Measurements from ENCODE around the gene DLX5. TPM values are rescaled to one million over a fixed set of nuclear protein-coding genes. Genes with fewer than 3 reads are reported as not detected.

DLX5 gene
- total and polyA plus RNA-seq, 9 of the 15 experiments (the other 6 are each of a cell fraction or from before 2014, with no cell fraction given) = not detected

- TF ChIP-seq ZNF318 (IDR thresholded peaks at IDR 0.05; ENCODE audit: borderline replicate concordance in 1 of 2, low read depth in 1 of 2) (no peak), ZNF77 (CRISPR knock-in tag; IDR thresholded peaks at IDR 0.05) (no peak)
Measured at GRCh38 chr7:96977445-96977844, 47.2 kb downstream of the DLX5 start (continued).

GRCh38 chr7:96976106-96976505, 48.5 kb downstream of the DLX5 start:
- CTCF ChIA-PET (ENCODE audit: low intra/inter-chr PET ratio) = no interaction called here
- no peak overlapping the region for H3K27ac ChIP-seq (ENCODE audit: extremely low read depth, low read depth, low read length)
- no peaks in the 10 kb centered on the region; a peak in 1 of 5 replicates for H3K27me3 ChIP-seq (ENCODE audit: control insufficient read depth in 2 of 2, insufficient read depth in 2 of 2, low read length in 2 of 2)
- H3K9ac ChIP-seq (ENCODE audit: insufficient read depth in 1 of 2, low read depth in 2 of 2, low read length in 2 of 2) = no peak overlapping the region
- 0% methylated on average over 2 of the region's 2 CpGs for WGBS (ENCODE audit: insufficient coverage, low coverage, missing lambda C conversion rate)
- POLR2A ChIA-PET = interaction anchor here (1.3 kb wide), 1 partner anchor 12 kb away, joined by 3 read pairs; no protein-coding TSS in a partner anchor
- no peak overlapping the region for H3K4me3 ChIP-seq
- H3K4me2 ChIP-seq (ENCODE audit: insufficient read depth, low read length) = no peak overlapping the region
- intact Hi-C loops (cut with micrococcal nuclease) (no loop called here), in situ Hi-C loops (cut with MboI) (no loop called here)
- no peaks in the 10 kb centered on the region for H3K79me2 ChIP-seq (ENCODE audit: control insufficient read depth, insufficient read depth, low read length)
- DNase-seq (ENCODE audit: extremely low read depth in 1 of 4, low spot score in 3 of 4) (no peak), ATAC-seq (no peak), FAIRE-seq (no peak)
- no peaks in the 10 kb centered on the region for H3K36me3 ChIP-seq (ENCODE audit: control insufficient read depth, insufficient read depth, low read length)
- no peaks in the 10 kb centered on the region for H3K9me3 ChIP-seq (replicated peaks; ENCODE audit: control insufficient read depth, insufficient read depth, low read depth, low read length)
- TF ChIP-seq TSHZ1 (CRISPR knock-in tag; IDR thresholded peaks at IDR 0.05) (no peak), MAFG (tag; conservative IDR thresholded peaks at IDR 0.05) (peak; percentile 66), ZNF316 (IDR thresholded peaks at IDR 0.05) (peak; percentile 60), SREBF1 (IDR thresholded peaks at IDR 0.05; ENCODE audit: borderline replicate concordance, low read depth, low read length) (no peak), NFE2 (IDR thresholded peaks at IDR 0.05; ENCODE audit: low read depth) (peak; percentile 58; the same call in 1 of the 2 replicates), ZBTB1 (CRISPR knock-in tag; IDR thresholded peaks at IDR 0.05; ENCODE audit: borderline replicate concordance, low read depth) (no peak), C11orf30 (IDR thresholded peaks at IDR 0.05; ENCODE audit: low read depth) (peak; percentile 51; the same call in 1 of the 2 replicates), RBFOX2 (IDR thresholded peaks at IDR 0.05; ENCODE audit: low read depth, low read length) (no peak)
- no TSS peak for BruUV-seq (replicated peaks)
- H4K20me1 ChIP-seq (replicated peaks; ENCODE audit: control insufficient read depth, insufficient read depth, low read length) = no peaks in the 10 kb centered on the region
- no peaks in the 10 kb centered on the region for H3K9me1 ChIP-seq (ENCODE audit: control insufficient read depth, insufficient read depth, low read length)
- no peak overlapping the region for H2AFZ ChIP-seq (ENCODE audit: low read depth, low read length)
- H3K4me1 ChIP-seq (replicated peaks in 1 of 2; ENCODE audit: control insufficient read depth in 2 of 2, insufficient read depth in 2 of 2, low read length in 2 of 2) = no peaks in the 10 kb centered on the region

Measured in K562 (cell line).